ENCODE data around the gene HSPA1L.
"Not testable (repeated sequence)": the region's sequence is repeated elsewhere in the genome, so short reads cannot be mapped to it uniquely, and the experiment has no call there.

GRCh38 chr6:31851980-31852718 is 37.1 kb upstream of the HSPA1L start:
- not testable (repeated sequence) for TF ChIP-seq CTCF (IDR thresholded peaks at IDR 0.05; ENCODE audit: low read length); EZH2 (IDR thresholded peaks at IDR 0.05; ENCODE audit: borderline replicate concordance, low read length)
